ENCODE data around the gene RSPO4.
A peak's percentile ranks its signal among the peaks of the same experiment; 100 is the strongest.

Gene RSPO4

DNA sequence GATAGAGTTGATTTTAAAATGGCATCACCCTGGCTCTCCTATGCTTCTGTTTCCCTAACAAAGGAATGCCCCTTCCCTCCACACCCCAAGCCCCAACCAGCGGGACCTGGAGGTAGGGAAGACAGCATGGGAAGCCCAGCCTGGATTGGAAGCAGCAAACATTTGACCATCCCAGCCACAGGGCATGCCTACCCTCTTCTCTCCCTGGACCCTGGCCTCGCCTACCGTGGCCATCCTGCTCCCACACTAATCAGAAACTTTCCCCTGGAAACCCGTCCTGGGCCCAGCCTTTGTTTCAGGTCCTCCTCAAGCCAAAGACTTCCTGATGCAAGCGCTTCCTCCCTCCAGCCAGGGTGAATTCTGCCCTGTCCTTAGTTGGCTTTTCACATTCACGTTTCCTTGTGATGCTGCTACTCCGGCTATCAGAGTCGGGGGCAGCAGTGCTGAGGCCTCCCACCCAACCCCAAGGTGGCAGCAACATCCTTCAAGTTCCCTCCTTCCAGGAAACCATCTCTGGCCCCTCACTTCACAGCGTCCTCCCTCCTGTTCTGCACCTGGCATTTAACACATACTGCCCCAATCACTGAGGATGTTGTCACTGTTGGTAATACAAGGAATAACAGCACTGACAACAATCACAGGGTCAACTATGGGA is 67.8 kb downstream of the RSPO4 start:
- ATAC-seq (replicated peaks), result no peak
- no peak overlapping the region for H3K4me3 Mint-ChIP-seq
- H3K9me3 Mint-ChIP-seq, result peaks cover 0 to 2% of the 10 kb centered on the region in 2 donors
- H3K27me3 Mint-ChIP-seq, result peaks cover 3 to 7% of the 10 kb centered on the region in 2 donors
- H3K4me1 Mint-ChIP-seq (ENCODE audit: low read depth in 2 of 2), result no peaks in the 10 kb centered on the region
- no peak for DNase-seq
- H3K27ac Mint-ChIP-seq, result peak overlapping the region in 1 of 2 donors; percentile 42
- no peaks in the 10 kb centered on the region for H3K36me3 Mint-ChIP-seq (ENCODE audit: insufficient read depth)

DNA sequence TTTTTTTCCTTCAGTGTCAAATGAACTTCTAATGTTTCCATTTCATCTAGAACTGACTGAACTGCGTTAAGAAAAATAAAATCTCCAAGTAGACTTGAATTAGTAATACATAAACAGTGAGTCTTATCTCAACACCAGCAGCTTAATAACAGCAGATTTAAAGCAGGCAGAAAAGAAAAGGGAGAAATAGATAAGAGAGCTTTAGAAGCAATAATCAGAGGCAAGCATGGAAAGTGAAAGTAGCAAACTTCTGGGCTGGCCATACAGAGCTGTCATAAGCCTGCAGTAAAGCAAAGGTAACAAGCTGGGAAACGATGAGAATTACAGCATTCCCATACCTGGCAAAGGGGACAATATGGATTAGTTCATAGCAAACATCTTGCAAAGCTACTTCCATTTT is 69.1 kb downstream of the RSPO4 start:
- no peaks in the 10 kb centered on the region for H3K4me1 Mint-ChIP-seq (ENCODE audit: low read depth in 2 of 2)
- ATAC-seq (replicated peaks), result no peak
- no peak for DNase-seq
- no peak overlapping the region for H3K27ac Mint-ChIP-seq
- H3K4me3 Mint-ChIP-seq, result no peak overlapping the region
- peaks cover 0 to 2% of the 10 kb centered on the region in 2 donors for H3K9me3 Mint-ChIP-seq
- no peaks in the 10 kb centered on the region for H3K36me3 Mint-ChIP-seq (ENCODE audit: insufficient read depth)
- H3K27me3 Mint-ChIP-seq, result peaks cover 2 to 7% of the 10 kb centered on the region in 2 donors

DNA sequence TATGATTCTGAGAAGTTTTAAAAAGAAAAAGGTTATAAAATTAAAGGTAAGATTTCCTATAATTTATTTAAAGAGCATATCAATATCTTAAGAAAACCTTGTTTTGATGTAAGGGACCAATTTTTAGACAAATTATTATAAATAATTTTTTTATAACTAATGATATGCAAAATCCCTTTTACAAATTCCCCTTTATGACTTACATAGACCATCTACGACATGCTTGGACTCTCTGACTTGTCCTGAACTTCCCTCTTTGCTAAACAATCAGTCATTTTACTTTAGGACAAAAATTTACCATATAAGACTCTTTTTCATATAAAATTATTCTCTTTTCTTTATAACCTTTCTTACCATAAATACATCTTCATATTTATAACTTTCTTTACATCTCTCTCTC is 70.7 kb downstream of the RSPO4 start:
- Mint-ChIP-seq H3K27ac (peak overlapping the region in 1 of 2 donors; percentile 29), H3K4me3 (no peak overlapping the region), H3K36me3 (ENCODE audit: insufficient read depth) (no peaks in the 10 kb centered on the region), H3K9me3 (peaks cover 0 to 2% of the 10 kb centered on the region in 2 donors), H3K4me1 (ENCODE audit: low read depth in 2 of 2) (no peaks in the 10 kb centered on the region), H3K27me3 (peaks cover 19 to 23% of the 10 kb centered on the region in 2 donors)
- DNase-seq (no peak), ATAC-seq (replicated peaks) (no peak)

DNA sequence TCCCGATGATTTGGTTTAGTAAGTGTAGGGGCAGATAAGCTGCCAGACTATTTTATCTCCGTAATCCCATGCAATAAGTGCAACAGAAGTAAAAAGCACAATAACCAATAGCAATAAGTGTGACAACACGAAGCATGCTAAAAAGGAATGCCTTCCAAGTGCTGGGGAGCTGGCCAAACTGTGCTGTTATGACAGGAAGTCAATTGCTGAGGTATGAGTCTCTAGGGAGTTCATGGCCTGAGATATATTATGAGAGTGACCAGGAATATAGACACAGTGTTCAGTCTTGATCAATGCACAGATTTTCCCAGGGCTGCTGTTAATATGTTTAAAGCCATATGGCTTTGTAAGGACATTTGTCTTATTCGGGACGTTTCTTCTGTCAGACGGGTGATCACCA is 75.4 kb downstream of the RSPO4 start:
- ATAC-seq (replicated peaks), result no peak
- no peak overlapping the region for H3K27ac Mint-ChIP-seq

DNA sequence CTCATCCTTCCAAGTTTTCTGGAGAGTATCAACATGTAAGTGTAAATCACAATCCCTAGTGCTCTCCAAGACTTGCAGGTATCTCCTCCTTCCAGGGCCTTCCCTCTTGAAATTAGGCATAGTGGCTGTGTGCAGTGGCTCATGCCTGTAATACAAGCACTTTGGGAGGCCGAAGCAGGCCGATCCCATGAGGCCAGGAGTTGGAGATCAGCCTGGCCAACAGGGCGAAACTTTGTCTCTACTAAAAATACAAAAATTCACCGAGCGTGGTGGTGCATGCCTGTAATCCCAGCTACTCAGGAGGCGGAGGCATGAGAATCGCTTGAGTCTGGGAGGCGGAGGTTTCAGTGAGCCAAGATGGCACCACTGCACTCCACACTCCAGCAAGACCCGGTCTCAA is 76.6 kb downstream of the RSPO4 start:
- Mint-ChIP-seq H3K27ac (no peak overlapping the region), H3K27me3 (peaks cover 44 to 66% of the 10 kb centered on the region in 2 donors), H3K9me3 (no peaks in the 10 kb centered on the region), H3K4me3 (no peak overlapping the region), H3K36me3 (ENCODE audit: insufficient read depth) (no peaks in the 10 kb centered on the region), H3K4me1 (ENCODE audit: low read depth in 2 of 2) (no peaks in the 10 kb centered on the region)
- ATAC-seq (replicated peaks) (no peak), DNase-seq (no peak)

More for the DNA sequence above, 75.4 kb downstream of the RSPO4 start:
- H3K4me1 Mint-ChIP-seq (ENCODE audit: low read depth in 2 of 2), result no peaks in the 10 kb centered on the region
- no peak overlapping the region for H3K4me3 Mint-ChIP-seq
- H3K27me3 Mint-ChIP-seq, result peaks cover 44 to 55% of the 10 kb centered on the region in 2 donors
- DNase-seq, result no peak
- peaks cover 0 to 2% of the 10 kb centered on the region in 2 donors for H3K9me3 Mint-ChIP-seq
- H3K36me3 Mint-ChIP-seq (ENCODE audit: insufficient read depth), result no peaks in the 10 kb centered on the region

DNA sequence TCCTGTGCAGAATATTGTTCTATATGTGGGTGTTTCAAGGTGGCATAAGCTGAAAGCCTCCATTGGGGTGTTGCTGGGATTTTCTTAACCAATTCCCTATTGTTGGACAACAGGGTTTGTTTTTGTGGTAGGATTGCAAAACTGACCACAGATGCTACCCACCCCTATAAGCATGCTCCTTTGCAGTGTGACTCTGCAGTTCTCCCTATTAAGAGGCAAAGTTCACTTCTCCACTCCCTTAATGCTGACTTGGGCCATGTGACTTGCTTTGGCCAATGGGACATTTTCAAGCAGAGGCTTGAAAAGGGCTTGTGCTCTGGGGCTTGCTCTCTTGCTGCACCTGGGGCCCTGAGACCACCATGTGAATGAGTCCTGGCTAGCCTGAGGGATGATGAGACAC is 77.5 kb downstream of the RSPO4 start:
- H3K27me3 Mint-ChIP-seq, result peaks cover 44 to 66% of the 10 kb centered on the region in 2 donors
- ATAC-seq (replicated peaks) (no peak), DNase-seq (no peak)
- no peaks in the 10 kb centered on the region for H3K4me1 Mint-ChIP-seq (ENCODE audit: low read depth in 2 of 2)
- H3K36me3 Mint-ChIP-seq (ENCODE audit: insufficient read depth), result no peaks in the 10 kb centered on the region
- no peaks in the 10 kb centered on the region for H3K9me3 Mint-ChIP-seq
- H3K27ac Mint-ChIP-seq, result no peak overlapping the region
- H3K4me3 Mint-ChIP-seq, result no peak overlapping the region

DNA sequence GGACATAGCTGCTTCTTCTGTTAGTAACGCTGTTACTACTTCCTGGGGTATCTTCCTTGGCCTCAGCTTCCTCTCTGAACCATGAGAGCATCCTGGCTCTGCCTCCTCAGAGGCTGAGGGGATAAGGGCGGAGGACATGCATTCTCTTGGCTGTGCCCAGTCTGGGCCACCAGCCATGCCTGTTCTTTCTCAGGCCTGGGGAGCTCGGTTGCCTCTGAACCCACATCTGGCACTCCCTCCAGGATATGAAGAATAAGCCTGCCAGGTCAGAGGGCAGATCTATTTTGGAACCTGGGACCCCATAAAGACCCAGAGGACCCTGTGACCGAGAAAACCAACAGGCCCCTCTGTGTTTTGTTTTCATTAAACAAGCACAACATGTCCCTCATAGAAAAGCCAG is 79.3 kb downstream of the RSPO4 start:
- Mint-ChIP-seq H3K4me3 (no peak overlapping the region), H3K27me3 (peaks cover 34 to 61% of the 10 kb centered on the region in 2 donors), H3K27ac (no peak overlapping the region), H3K4me1 (ENCODE audit: low read depth in 2 of 2) (no peaks in the 10 kb centered on the region), H3K9me3 (no peaks in the 10 kb centered on the region), H3K36me3 (ENCODE audit: insufficient read depth) (no peaks in the 10 kb centered on the region)
- ATAC-seq (replicated peaks) (no peak), DNase-seq (no peak)

DNA sequence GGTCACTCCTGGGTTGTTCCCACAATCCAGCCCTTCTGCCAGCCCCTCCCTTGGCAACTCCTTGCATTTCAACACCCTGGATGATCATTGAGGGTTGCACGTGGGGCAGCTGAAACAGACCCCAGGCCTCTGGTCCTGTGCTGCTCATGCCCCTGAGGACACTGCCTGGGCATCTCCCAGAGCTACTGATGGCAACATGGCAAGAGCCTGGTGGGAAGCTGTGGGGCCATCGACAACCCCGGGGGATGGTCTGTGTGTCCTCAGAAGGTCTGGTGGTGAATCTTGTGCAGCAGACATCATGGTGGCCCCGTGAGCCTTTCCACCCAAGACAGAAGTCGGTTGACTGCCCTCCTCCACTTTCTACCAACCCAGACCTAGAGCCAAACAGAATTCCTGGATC is 81.0 kb downstream of the RSPO4 start:
- Mint-ChIP-seq H3K9me3 (no peaks in the 10 kb centered on the region), H3K27ac (no peak overlapping the region), H3K27me3 (peaks cover 24 to 58% of the 10 kb centered on the region in 2 donors), H3K4me3 (no peak overlapping the region), H3K36me3 (ENCODE audit: insufficient read depth) (no peaks in the 10 kb centered on the region), H3K4me1 (ENCODE audit: low read depth in 2 of 2) (no peaks in the 10 kb centered on the region)
- DNase-seq, result no peak
- ATAC-seq (replicated peaks), result no peak

DNA sequence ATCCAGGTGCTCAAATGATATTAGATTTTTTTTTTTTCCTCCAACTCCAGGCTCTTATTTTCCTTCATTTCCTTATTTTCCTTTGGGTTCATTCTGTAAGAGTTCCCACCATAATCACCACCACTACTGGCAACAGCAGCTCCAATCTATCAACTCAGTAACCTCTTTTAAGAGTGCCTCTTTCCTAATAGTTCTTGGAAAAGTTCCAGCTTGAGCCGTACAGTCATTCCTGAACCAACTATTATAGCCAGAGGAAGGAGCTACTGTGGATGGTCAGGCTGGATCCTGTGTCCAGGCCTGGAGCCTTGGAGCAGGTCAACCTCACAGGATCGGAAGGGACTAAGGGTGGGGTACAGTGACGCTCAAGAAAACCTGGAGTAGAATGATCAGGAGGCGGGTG is 81.8 kb downstream of the RSPO4 start:
- DNase-seq (no peak), ATAC-seq (replicated peaks) (no peak)
- Mint-ChIP-seq H3K9me3 (no peaks in the 10 kb centered on the region), H3K4me1 (ENCODE audit: low read depth in 2 of 2) (no peaks in the 10 kb centered on the region), H3K4me3 (no peak overlapping the region), H3K27ac (no peak overlapping the region), H3K27me3 (peaks cover 17 to 57% of the 10 kb centered on the region in 2 donors), H3K36me3 (ENCODE audit: insufficient read depth) (no peaks in the 10 kb centered on the region)

DNA sequence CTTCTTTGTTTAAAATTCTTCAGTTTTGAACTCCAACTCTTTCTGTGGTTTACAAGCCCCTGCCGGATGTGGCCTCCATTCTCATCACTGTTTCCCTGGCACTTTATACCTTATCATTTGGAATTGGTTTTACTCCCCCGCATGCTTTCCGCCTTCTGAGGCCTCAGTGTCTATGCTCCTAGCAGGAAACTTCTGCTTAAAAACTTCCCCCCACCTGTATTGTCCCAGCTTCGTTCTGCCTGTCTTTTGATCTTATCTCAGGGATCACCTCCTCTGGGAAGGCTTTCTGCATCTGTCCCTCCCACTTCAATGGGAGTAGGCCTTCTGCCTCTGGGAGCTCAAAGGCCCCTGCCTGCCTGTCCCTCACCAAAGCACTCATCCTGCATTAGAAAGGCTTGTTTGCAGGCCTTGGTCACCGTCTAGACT is 82.6 kb downstream of the RSPO4 start:
- no peak for ATAC-seq (replicated peaks)
- H3K4me3 Mint-ChIP-seq, result no peak overlapping the region
- H3K9me3 Mint-ChIP-seq, result no peaks in the 10 kb centered on the region
- H3K27me3 Mint-ChIP-seq, result peaks cover 9 to 57% of the 10 kb centered on the region in 2 donors
- no peaks in the 10 kb centered on the region for H3K36me3 Mint-ChIP-seq (ENCODE audit: insufficient read depth)
- no peak for DNase-seq
- peaks cover 0 to 1% of the 10 kb centered on the region in 2 donors for H3K4me1 Mint-ChIP-seq (ENCODE audit: low read depth in 2 of 2)
- H3K27ac Mint-ChIP-seq, result no peak overlapping the region

DNA sequence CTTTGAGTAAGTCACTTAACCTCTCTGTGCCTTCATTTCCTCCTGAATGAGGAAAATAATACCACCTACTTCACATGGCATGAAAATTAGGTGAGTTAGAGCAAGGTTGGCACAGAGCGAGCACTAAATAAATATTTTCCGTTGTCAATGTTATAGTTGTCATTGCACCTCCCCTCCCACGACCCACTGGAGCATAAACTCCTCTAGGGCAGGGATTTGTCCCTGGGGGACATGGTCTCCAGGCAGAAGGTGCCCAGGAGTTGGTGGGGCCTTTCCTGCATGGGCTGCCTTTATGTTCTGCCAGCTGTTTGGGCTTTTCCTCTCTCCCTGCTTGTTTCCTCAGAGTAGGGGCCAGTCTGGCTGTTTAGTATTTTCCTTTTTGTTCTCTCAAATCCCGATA is 84.7 kb downstream of the RSPO4 start:
- no peak overlapping the region for H3K4me3 Mint-ChIP-seq

DNA sequence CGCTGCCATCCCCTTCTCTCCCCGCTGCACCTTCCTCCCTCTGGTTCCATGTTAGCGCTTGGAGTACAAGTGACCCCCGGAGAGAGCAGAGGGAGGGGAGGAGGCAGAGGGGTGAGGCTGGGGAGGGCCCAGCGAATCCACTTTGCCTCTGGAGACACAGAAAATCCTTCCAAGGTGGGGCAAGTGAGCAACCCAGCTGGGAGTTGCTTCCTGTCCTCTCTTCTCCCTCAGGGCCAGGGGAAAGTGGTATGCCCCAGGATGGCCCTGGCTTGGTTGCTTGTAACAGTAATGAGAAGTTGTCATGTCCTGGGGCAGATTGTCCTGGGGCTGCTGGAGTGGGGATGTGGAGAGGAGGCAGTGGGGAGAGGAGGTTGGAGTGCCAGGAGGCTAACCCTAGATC is 85.3 kb downstream of the RSPO4 start:
- Mint-ChIP-seq H3K36me3 (ENCODE audit: insufficient read depth) (no peaks in the 10 kb centered on the region), H3K9me3 (no peaks in the 10 kb centered on the region), H3K27ac (no peak overlapping the region), H3K4me1 (ENCODE audit: low read depth in 2 of 2) (peaks cover 0 to 2% of the 10 kb centered on the region in 2 donors), H3K27me3 (peaks cover 20 to 67% of the 10 kb centered on the region in 2 donors), H3K4me3 (no peak overlapping the region)
- ATAC-seq (replicated peaks) (no peak), DNase-seq (no peak)

More for the DNA sequence above, 84.7 kb downstream of the RSPO4 start:
- Mint-ChIP-seq H3K27ac (no peak overlapping the region), H3K36me3 (ENCODE audit: insufficient read depth) (no peaks in the 10 kb centered on the region), H3K27me3 (peaks cover 20 to 68% of the 10 kb centered on the region in 2 donors), H3K9me3 (no peaks in the 10 kb centered on the region), H3K4me1 (ENCODE audit: low read depth in 2 of 2) (peaks cover 0 to 2% of the 10 kb centered on the region in 2 donors)
- no peak for DNase-seq
- no peak for ATAC-seq (replicated peaks)

DNA sequence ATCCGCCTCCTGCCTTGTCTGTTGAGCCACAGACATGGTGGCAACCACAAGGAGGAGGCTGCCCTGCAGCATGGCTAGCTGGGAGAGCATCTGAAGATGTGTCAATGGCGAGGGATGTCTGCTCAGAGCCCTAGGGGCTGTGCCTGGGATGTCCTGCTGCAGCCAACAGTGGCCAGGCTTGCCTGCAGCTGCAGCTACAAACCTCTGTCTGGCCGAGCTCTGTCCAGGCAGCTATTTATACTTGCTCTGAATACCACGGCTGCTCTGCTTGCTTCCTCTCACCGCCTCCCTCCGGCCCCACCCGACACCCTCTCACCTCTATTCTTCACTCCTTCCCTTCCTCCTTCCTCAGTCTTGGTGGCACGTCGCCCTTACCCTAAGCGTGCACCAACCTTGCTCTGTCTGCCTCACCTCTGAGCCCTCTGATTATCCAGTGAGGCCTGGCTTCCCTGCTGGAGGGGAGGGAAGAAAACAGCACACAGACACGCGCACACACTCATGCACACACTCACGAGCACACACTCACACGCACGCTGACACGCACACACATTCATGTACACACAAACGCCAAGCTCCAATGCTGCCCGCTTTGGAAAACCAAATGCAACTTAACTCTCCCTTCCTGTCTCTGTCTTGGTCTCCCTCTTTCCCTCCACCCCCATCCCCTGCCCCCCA is 85.8 kb downstream of the RSPO4 start, which contains the start of gene ANGPT4:
Gene ANGPT4, minus strand, starts transcription at position 210 of the 675 bp plus-strand sequence. Its CDS starts 120 bp downstream, at position 90.
- H3K4me1 Mint-ChIP-seq (ENCODE audit: low read depth in 2 of 2), result peaks cover 2 to 5% of the 10 kb centered on the region in 2 donors
- no peak for DNase-seq
- H3K4me3 Mint-ChIP-seq, result no peak within 1 kb of the TSS
- peaks cover 20 to 61% of the 10 kb centered on the region in 2 donors for H3K27me3 Mint-ChIP-seq
- H3K9me3 Mint-ChIP-seq, result no peaks in the 10 kb centered on the region
- no peak for ATAC-seq (replicated peaks)
- peaks cover 2% of the 10 kb centered on the region for H3K36me3 Mint-ChIP-seq (ENCODE audit: insufficient read depth)
- H3K27ac Mint-ChIP-seq, result no peak within 1 kb of the TSS

Measured in effector memory CD8-positive, alpha-beta T cell (primary cell).